H1 (cell line): ENCODE results near the gene PTPRD. TPM values are rescaled to one million over a fixed set of nuclear protein-coding genes. Genes with fewer than 3 reads are reported as not detected.

ENCODE experiments used
- CTCF ChIA-PET: fragments of 300-600 bp; sonication (Branson Sonifier 250); formaldehyde crosslinking; loops from one replicate; lab custom pipeline; 2021; ENCODE audit not compliant: partially characterized antibody; lab: Charles Lee
- POLR2A ChIA-PET: fragments of 300-600 bp; sonication (Branson Sonifier 250); formaldehyde crosslinking; loops from one replicate; lab custom pipeline; 2021; ENCODE audit warnings: inconsistent platforms; ENCODE audit not compliant: partially characterized antibody; lab: Charles Lee
- DNase-seq, 2 experiments: peaks; one replicate each; pipeline versions ENCODE4 v3.0.0 to v3.0.0-alpha.2; 2010 to 2022; ENCODE audit warnings: low spot score in 2 of 2, low read depth in 1 of 2, mixed read lengths in 1 of 2
- FAIRE-seq: peaks from 2 replicates; lab custom pipeline; 2011; peaks lifted over from hg19 to GRCh38; lab: Jason Lieb, UNC
- H2AFZ ChIP-seq: 2 replicates; pipeline ENCODE4 v1.8.1; 2012; ENCODE audit warnings: low read length, inconsistent platforms
- H2AK5ac ChIP-seq: 2 replicates; pipeline ENCODE4 v1.6.1; 2013; ENCODE audit warnings: low read depth, low read length
- H2BK120ac ChIP-seq: replicated peaks from 2 replicates; pipeline ENCODE3; 2013; ENCODE audit warnings: low read depth, low read length, inconsistent platforms
- H2BK12ac ChIP-seq: 2 replicates; pipeline ENCODE4 v1.6.1; 2013; ENCODE audit warnings: low read depth, low read length
- H2BK15ac ChIP-seq: 2 replicates; pipeline ENCODE4 v1.6.1; 2013; ENCODE audit warnings: low read length
- H2BK20ac ChIP-seq: 2 replicates; pipeline ENCODE4 v1.6.1; 2013; ENCODE audit warnings: low read length
- H2BK5ac ChIP-seq: 2 replicates; pipeline ENCODE4 v1.6.1; 2013; ENCODE audit warnings: low read depth, low read length
- H3K14ac ChIP-seq: 2 replicates; pipeline ENCODE4 v1.6.1; 2013; ENCODE audit warnings: inconsistent platforms; ENCODE audit not compliant: insufficient read length
- H3K18ac ChIP-seq: 2 replicates; pipeline ENCODE4 v1.6.1; 2013; ENCODE audit warnings: low read length; ENCODE audit errors: extremely low read depth
- H3K23ac ChIP-seq: 2 replicates; pipeline ENCODE4 v1.6.1; 2013; ENCODE audit warnings: inconsistent platforms; ENCODE audit not compliant: insufficient read length
- H3K23me2 ChIP-seq: 2 replicates; pipeline ENCODE4 v1.6.1; 2013; ENCODE audit warnings: low read depth, low read length
- H3K27ac ChIP-seq: 2 replicates; pipeline ENCODE4 v1.6.1; 2011; ENCODE audit warnings: low read depth, low read length, inconsistent platforms
- H3K27me3 ChIP-seq, 4 experiments: replicated peaks in 1 of 4; 1 replicate in 1 of 4; 2 replicates in 3 of 4; pipeline versions ENCODE4 v1.6.1 to v1.8.1; 2011 to 2013; ENCODE audit warnings: low read length in 3 of 4, mild to moderate bottlenecking in 3 of 4, inconsistent platforms in 2 of 4, mixed read lengths in 2 of 4, moderate library complexity in 1 of 4; ENCODE audit not compliant: control insufficient read depth in 3 of 4, insufficient read depth in 3 of 4; ENCODE audit errors: extremely low read depth in 1 of 4
- H3K36me3 ChIP-seq, 4 experiments: 2 replicates each; pipeline versions ENCODE4 v1.6.1 to v1.8.1; 2011 to 2013; ENCODE audit warnings: mild to moderate bottlenecking in 4 of 4, low read length in 3 of 4, moderate library complexity in 2 of 4, control low read depth in 1 of 4, inconsistent platforms in 1 of 4; ENCODE audit not compliant: insufficient read depth in 4 of 4, control insufficient read depth in 2 of 4
- H3K4ac ChIP-seq: replicated peaks from 2 replicates; pipeline ENCODE3; 2013; ENCODE audit warnings: low read length, low read depth, mixed read lengths, inconsistent platforms; ENCODE audit not compliant: insufficient read length
- H3K4me1 ChIP-seq, 4 experiments: replicated peaks in 1 of 4; 1 replicate in 1 of 4; 2 replicates in 3 of 4; pipeline versions ENCODE4 v1.6.1 to v1.8.1; 2011 to 2013; ENCODE audit warnings: low read length in 3 of 4, inconsistent platforms in 2 of 4, mixed read lengths in 1 of 4; ENCODE audit not compliant: insufficient read depth in 4 of 4, control insufficient read depth in 3 of 4
- H3K4me2 ChIP-seq, 2 experiments: 2 replicates each; pipeline versions ENCODE4 v1.6.1 to v1.8.1; 2011 to 2013; ENCODE audit warnings: low read depth in 2 of 2, low read length in 2 of 2, control low read depth in 1 of 2, inconsistent platforms in 1 of 2, mild to moderate bottlenecking in 1 of 2; ENCODE audit not compliant: insufficient read depth in 1 of 2
- H3K4me3 ChIP-seq, 4 experiments: fragments of 200-600, 300-600 bp in 1 of 4; sonication (generic), shearing (Covaris generic), sonication (Bioruptor Twin) in 1 of 4; 2 replicates each; pipeline versions ENCODE4 v1.5.1 to v1.8.1; 2011 to 2016; ENCODE audit warnings: low read length in 4 of 4, low read depth in 3 of 4, control low read depth in 2 of 4, inconsistent platforms in 2 of 4, mild to moderate bottlenecking in 2 of 4, mixed read lengths in 1 of 4, moderate library complexity in 1 of 4; ENCODE audit not compliant: insufficient read depth in 2 of 4; ENCODE audit errors: extremely low read depth in 1 of 4
- H3K56ac ChIP-seq: replicated peaks from 2 replicates; pipeline ENCODE3; 2013; ENCODE audit warnings: low read depth, mild to moderate bottlenecking, mixed read lengths, low read length, inconsistent platforms; ENCODE audit not compliant: insufficient read length
- H3K79me1 ChIP-seq: 2 replicates; pipeline ENCODE4 v1.6.1; 2013; ENCODE audit warnings: low read depth, low read length, control low read depth
- H3K79me2 ChIP-seq, 2 experiments: 2 replicates each; pipeline versions ENCODE4 v1.6.1 to v1.8.1; 2012 to 2013; ENCODE audit warnings: low read length in 2 of 2, mild to moderate bottlenecking in 2 of 2, inconsistent platforms in 1 of 2; ENCODE audit not compliant: insufficient read depth in 2 of 2, control insufficient read depth in 1 of 2
- H3K9ac ChIP-seq, 4 experiments: replicated peaks in 1 of 4; 1 replicate in 1 of 4; 2 replicates in 3 of 4; pipeline versions ENCODE4 v1.6.1 to v1.8.1; 2011 to 2013; ENCODE audit warnings: low read depth in 3 of 4, low read length in 3 of 4, control low read depth in 2 of 4, mild to moderate bottlenecking in 2 of 4, moderate library complexity in 2 of 4, inconsistent platforms in 1 of 4; ENCODE audit errors: extremely low read depth in 1 of 4
- H3K9me3 ChIP-seq, 2 experiments: 2 replicates each; pipeline versions ENCODE4 v1.6.1 to v1.8.1; 2012 to 2013; ENCODE audit warnings: mild to moderate bottlenecking in 2 of 2, moderate library complexity in 2 of 2, control low read depth in 1 of 2, inconsistent platforms in 1 of 2, low read depth in 1 of 2, low read length in 1 of 2, mixed read lengths in 1 of 2; ENCODE audit not compliant: insufficient read depth in 2 of 2
- H4K20me1 ChIP-seq, 2 experiments: replicated peaks in 1 of 2; 2 replicates each; pipeline versions ENCODE3 to v1.8.1; 2011 to 2013; ENCODE audit warnings: inconsistent platforms in 2 of 2, low read length in 2 of 2, mild to moderate bottlenecking in 1 of 2; ENCODE audit not compliant: insufficient read depth in 2 of 2, control insufficient read depth in 1 of 2
- H4K5ac ChIP-seq: 2 replicates; pipeline ENCODE4 v1.6.1; 2013; ENCODE audit warnings: low read length, low read depth, mixed read lengths, inconsistent platforms; ENCODE audit not compliant: insufficient read length
- H4K8ac ChIP-seq: 2 replicates; pipeline ENCODE4 v1.8.0; 2013; ENCODE audit warnings: mild to moderate bottlenecking, moderate library complexity, low read length, inconsistent platforms; ENCODE audit not compliant: insufficient read depth; ENCODE audit errors: extremely low read depth
- H4K91ac ChIP-seq: replicated peaks from 2 replicates; pipeline ENCODE3; 2013; ENCODE audit warnings: low read length, mixed read lengths, inconsistent platforms; ENCODE audit not compliant: insufficient read length
- CBX8 ChIP-seq: fragments of 300-800, 300-1000 bp; sonication (generic); IDR thresholded peaks from 2 replicates; pipeline ENCODE4 v1.7.1; 2016; ENCODE audit warnings: low read depth, low read length, borderline replicate concordance
- CEBPB ChIP-seq: IDR thresholded peaks from 2 replicates; pipeline ENCODE4 v1.6.1; 2012; ENCODE audit warnings: low read depth, low read length
- CHD2 ChIP-seq: IDR thresholded peaks from 2 replicates; pipeline ENCODE4 v1.6.1; 2012; ENCODE audit warnings: low read length, improper control_type of control experiment
- EGR1 ChIP-seq: IDR thresholded peaks from 2 replicates; pipeline ENCODE4 v1.6.1; 2011; ENCODE audit warnings: low read depth, low read length, borderline replicate concordance
- GABPA ChIP-seq: IDR thresholded peaks from 2 replicates; pipeline ENCODE4 v1.6.1; 2011; ENCODE audit warnings: mild to moderate bottlenecking, low read length, moderate library complexity, borderline replicate concordance; ENCODE audit not compliant: insufficient read depth
- HDAC2 ChIP-seq, 2 experiments: fragments of 300-600 bp in 1 of 2; sonication (generic) in 1 of 2; IDR thresholded peaks; 2 replicates each; pipeline ENCODE4 v1.6.1; 2011 to 2012; ENCODE audit warnings: low read depth in 2 of 2, low read length in 2 of 2, mild to moderate bottlenecking in 2 of 2, moderate library complexity in 2 of 2, borderline replicate concordance in 1 of 2, inconsistent platforms in 1 of 2
- RXRA ChIP-seq: IDR thresholded peaks from 2 replicates; pipeline ENCODE4 v1.6.1; 2011; ENCODE audit warnings: low read depth, mild to moderate bottlenecking, low read length, moderate library complexity; ENCODE audit not compliant: insufficient read depth
- SAP30 ChIP-seq: fragments of 300-600 bp; sonication (generic); IDR thresholded peaks from 2 replicates; pipeline ENCODE4 v1.7.1; 2012; ENCODE audit warnings: low read length, moderate library complexity, mild to moderate bottlenecking, inconsistent platforms; ENCODE audit not compliant: insufficient read depth, insufficient replicate concordance
- TAF1 ChIP-seq: IDR thresholded peaks from 2 replicates; pipeline ENCODE4 v1.6.1; 2011; ENCODE audit warnings: mild to moderate bottlenecking, low read depth, low read length
- TCF12 ChIP-seq: IDR thresholded peaks from 2 replicates; pipeline ENCODE4 v1.6.1; 2011; ENCODE audit warnings: low read depth, mild to moderate bottlenecking, low read length
- ZNF274 ChIP-seq: IDR thresholded peaks from 2 replicates; pipeline ENCODE4 v1.7.0; 2012; ENCODE audit warnings: low read length, borderline replicate concordance; ENCODE audit errors: extremely low read depth
- WGBS, 2 experiments: shearing (Covaris generic) in 1 of 2; methylation state at CpG; one replicate each; pipeline versions ENCODE4 v1.1.6 to v1.1.7; 2013 to 2015; ENCODE audit warnings: low lambda C conversion rate in 2 of 2, mixed read lengths in 2 of 2, inconsistent platforms in 1 of 2, low coverage in 1 of 2, missing lambda C conversion rate in 1 of 2; ENCODE audit not compliant: insufficient replicate concordance in 2 of 2, insufficient coverage in 1 of 2, insufficient read length in 1 of 2; ENCODE audit errors: extremely low coverage in 1 of 2, missing lambda C conversion rate in 1 of 2; 5-methylcytosine and 5-hydroxymethylcytosine counted together
- polyA plus RNA-seq, 7 experiments: library from polyadenylated mRNA; depleted of rRNA in 3 of 7; stranded (reverse) in 5 of 7; unstranded in 2 of 7; fragments of >200 nt in 5 of 7; fragments of 200-250 nt in 2 of 7; gene quantifications; 1 replicate in 5 of 7; 2 replicates in 1 of 7; 4 replicates in 1 of 7; pipeline versions ENCODE4 v1.2.1 to v1.2.3, GENCODE V29; 2011 to 2013; ENCODE audit warnings: missing spikeins in 2 of 7, mixed read lengths in 2 of 7
- total RNA-seq: library from RNA; stranded (reverse); fragmentation: NEBNext Ultra II Directional; extraction: Animal tissue kit (Norgen Biotek cat#: 25700); gene quantifications from 2 replicates; pipeline ENCODE4 v1.2.1, GENCODE V29; 2021
- TF ChIP-seq, protein P1 (sequence below), 3 experiments: IDR thresholded peaks; 1 replicate in 2 of 3; 2 replicates in 1 of 3; pipeline versions ENCODE4 v1.5.1 to v1.6.1; 2011; ENCODE audit warnings: low read length in 3 of 3, mild to moderate bottlenecking in 3 of 3, inconsistent platforms in 2 of 3, low read depth in 1 of 3, moderate library complexity in 1 of 3; ENCODE audit not compliant: insufficient read depth in 1 of 3; ENCODE audit errors: control extremely low read depth in 1 of 3

Gene PTPRD
- total and polyA plus RNA-seq, 2 of the 8 experiments (the other 6 are each of a cell fraction or from before 2014, with no cell fraction given): 17.2 to 77.0 TPM

DNA sequence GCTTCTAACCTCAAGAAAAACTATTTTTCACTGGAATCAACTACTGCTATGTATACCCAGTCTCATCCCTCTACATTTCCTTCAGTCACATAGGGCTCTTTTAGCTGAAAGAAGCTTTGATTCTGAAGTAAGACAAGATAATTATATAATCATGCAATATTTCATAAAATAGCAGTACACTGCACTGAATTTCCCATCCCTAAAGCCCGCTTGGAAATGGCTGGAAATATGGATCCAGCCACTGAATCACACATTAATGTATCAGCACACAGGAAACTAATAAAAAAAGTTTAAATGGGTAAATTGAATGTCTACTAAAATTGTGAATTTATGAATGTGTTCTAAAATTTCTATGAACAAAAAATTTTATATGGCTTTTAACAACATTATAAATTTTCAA is 808.7 kb downstream of the PTPRD start:
- H3K79me1 ChIP-seq: no peaks in the 10 kb centered on the region
- DNase-seq (no peak), FAIRE-seq (no peak)
- no peak overlapping the region for H2AK5ac ChIP-seq
- no peak overlapping the region for H3K56ac ChIP-seq
- ChIA-PET POLR2A (no interaction called here), CTCF (interaction anchor here (1.9 kb wide), 1 partner anchor 14 kb away, joined by 4 read pairs; no protein-coding TSS in a partner anchor)
- H2BK5ac ChIP-seq: no peak overlapping the region
- H4K20me1 ChIP-seq: no peaks in the 10 kb centered on the region
- H2BK15ac ChIP-seq: no peak overlapping the region
- no peak overlapping the region for H2BK20ac ChIP-seq
- no peak overlapping the region for H3K23ac ChIP-seq
- no peak overlapping the region for H2BK12ac ChIP-seq
- WGBS, 2 experiments: 85% methylated on average over 1 of the region's 1 CpG; no CpG with 5 or more reads in 1 of the 2 experiments
- H3K36me3 ChIP-seq: no peaks in the 10 kb centered on the region
- H3K4me1 ChIP-seq: no peaks in the 10 kb centered on the region
- H3K14ac ChIP-seq: no peak overlapping the region
- H3K4me3 ChIP-seq: no peak overlapping the region
- no peak overlapping the region for H3K27ac ChIP-seq
- no peak overlapping the region for H4K91ac ChIP-seq
- no peak overlapping the region for H3K9ac ChIP-seq
- no peaks in the 10 kb centered on the region for H3K9me3 ChIP-seq
- no peak overlapping the region for H2AFZ ChIP-seq
- no peak overlapping the region for H4K8ac ChIP-seq
- no peaks in the 10 kb centered on the region for H3K27me3 ChIP-seq
- H3K23me2 ChIP-seq: no peaks in the 10 kb centered on the region
- H4K5ac ChIP-seq: no peak overlapping the region
- H3K4me2 ChIP-seq: no peak overlapping the region
- no peak overlapping the region for H2BK120ac ChIP-seq
- H3K4ac ChIP-seq: no peak overlapping the region
- H3K79me2 ChIP-seq: no peaks in the 10 kb centered on the region
- H3K18ac ChIP-seq: no peak overlapping the region
- TF ChIP-seq CEBPB (no peak), RXRA (no peak), GABPA (no peak), TCF12 (no peak), SAP30 (no peak), TAF1 (no peak), CBX8 (no peak), EGR1 (no peak), HDAC2 (IDR thresholded peaks at IDR 0.05; ENCODE audit: borderline replicate concordance in 1 of 2, low read depth in 2 of 2, low read length in 2 of 2) (no peak), CHD2 (no peak), ZNF274 (no peak)
- TF ChIP-seq, protein P1, sequence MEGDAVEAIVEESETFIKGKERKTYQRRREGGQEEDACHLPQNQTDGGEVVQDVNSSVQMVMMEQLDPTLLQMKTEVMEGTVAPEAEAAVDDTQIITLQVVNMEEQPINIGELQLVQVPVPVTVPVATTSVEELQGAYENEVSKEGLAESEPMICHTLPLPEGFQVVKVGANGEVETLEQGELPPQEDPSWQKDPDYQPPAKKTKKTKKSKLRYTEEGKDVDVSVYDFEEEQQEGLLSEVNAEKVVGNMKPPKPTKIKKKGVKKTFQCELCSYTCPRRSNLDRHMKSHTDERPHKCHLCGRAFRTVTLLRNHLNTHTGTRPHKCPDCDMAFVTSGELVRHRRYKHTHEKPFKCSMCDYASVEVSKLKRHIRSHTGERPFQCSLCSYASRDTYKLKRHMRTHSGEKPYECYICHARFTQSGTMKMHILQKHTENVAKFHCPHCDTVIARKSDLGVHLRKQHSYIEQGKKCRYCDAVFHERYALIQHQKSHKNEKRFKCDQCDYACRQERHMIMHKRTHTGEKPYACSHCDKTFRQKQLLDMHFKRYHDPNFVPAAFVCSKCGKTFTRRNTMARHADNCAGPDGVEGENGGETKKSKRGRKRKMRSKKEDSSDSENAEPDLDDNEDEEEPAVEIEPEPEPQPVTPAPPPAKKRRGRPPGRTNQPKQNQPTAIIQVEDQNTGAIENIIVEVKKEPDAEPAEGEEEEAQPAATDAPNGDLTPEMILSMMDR (IDR thresholded peaks at IDR 0.05; ENCODE audit: control extremely low read depth in 1 of 3, insufficient read depth in 1 of 3, low read depth in 1 of 3, low read length in 3 of 3): no peak
